ENCODE data around the gene TOM1L1.

- TF ChIP-seq CTCF (IDR thresholded peaks at IDR 0.05 in 4 of 5, conservative IDR thresholded peaks at IDR 0.05 in 1 of 5) (no peak), POLR2A (IDR thresholded peaks at IDR 0.05) (no peak)
Measured at GRCh38 chr17:54887787-54888186, 12.9 kb upstream of the TOM1L1 start.

Measured in gastrocnemius medialis (tissue), 4 donors.